ENCODE results near the gene CAMSAP1. TPM values are rescaled to one million over a fixed set of nuclear protein-coding genes. Genes with fewer than 3 reads are reported as not detected.
A peak's percentile ranks its signal among the peaks of the same experiment; 100 is the strongest.

The CAMSAP1 gene
- total and polyA plus RNA-seq, 9 of the 15 experiments (the other 6 are each of a cell fraction or from before 2014, with no cell fraction given), result 1.5 to 28.8 (median 14.3) TPM

DNA sequence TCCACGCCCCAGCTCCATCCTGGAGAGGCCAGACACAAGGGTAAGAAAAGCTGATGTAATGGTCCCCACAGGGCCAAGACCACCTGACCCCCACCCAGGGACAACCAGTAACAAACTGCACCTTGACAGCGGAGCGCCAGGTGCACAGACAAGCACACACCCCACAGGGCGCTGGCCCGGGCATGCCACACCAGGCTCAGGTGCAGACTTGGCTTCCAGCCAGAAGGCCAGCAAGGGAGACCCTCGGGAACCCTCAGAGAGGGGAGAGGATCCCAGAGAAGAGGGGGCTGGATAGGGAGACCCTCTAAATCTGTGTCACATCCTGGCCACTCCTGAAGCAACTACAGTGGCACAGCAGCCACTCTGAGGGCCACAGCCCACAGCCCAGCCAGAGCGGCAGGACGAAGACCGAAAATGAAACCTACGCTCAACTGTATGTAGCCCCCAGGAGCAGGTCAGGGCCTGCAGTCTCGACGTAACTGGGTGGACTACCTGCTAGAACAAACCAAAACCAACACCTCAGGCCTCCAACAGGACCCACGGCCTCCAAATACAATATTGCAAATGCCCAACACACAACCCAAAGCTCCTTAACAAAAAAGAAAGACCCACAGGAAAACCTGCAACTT lies 18.5 kb downstream of the CAMSAP1 start:
- no peak for ATAC-seq

More for the DNA sequence above, 18.5 kb downstream of the CAMSAP1 start:
- no peak overlapping the region for H3K27ac ChIP-seq (ENCODE audit: extremely low read depth, low read depth, low read length)
- TF ChIP-seq E2F6 (IDR thresholded peaks at IDR 0.05; ENCODE audit: borderline replicate concordance in 1 of 2, extremely low read depth in 1 of 2, insufficient read depth in 1 of 2, insufficient read length in 1 of 2, low read depth in 1 of 2, low read length in 1 of 2, poor library complexity in 1 of 2, severe bottlenecking in 1 of 2) (no peak), NFIC (IDR thresholded peaks at IDR 0.05) (peak; percentile 80)
- BruUV-seq (replicated peaks), result no TSS peak
- H3K4me3 ChIP-seq, result no peak overlapping the region
- CTCF ChIA-PET (ENCODE audit: low intra/inter-chr PET ratio), result no interaction called here
- POLR2A ChIA-PET, result interaction anchor here (0.5 to 1.3 kb wide), 5 partner anchors 10 to 208 kb away, joined by 3 to 6 read pairs (median 3); no protein-coding TSS in a partner anchor
- WGBS (ENCODE audit: insufficient coverage, low coverage, missing lambda C conversion rate), result 82% methylated on average over 11 of the region's 13 CpGs
- H3K36me3 ChIP-seq (ENCODE audit: control insufficient read depth, insufficient read depth, low read length), result no peaks in the 10 kb centered on the region; the same call in 2 of the 3 replicates
- H3K9ac ChIP-seq (ENCODE audit: insufficient read depth in 1 of 2, low read depth in 2 of 2, low read length in 2 of 2), result peak overlapping the region in 1 of 2 experiments; percentile 31; a peak in 1 of 4 replicates
- in situ Hi-C loops (cut with MboI) (no loop called here), intact Hi-C loops (cut with micrococcal nuclease) (no loop called here)
- no peak overlapping the region for H3K4me2 ChIP-seq (ENCODE audit: insufficient read depth, low read length)
- H4K20me1 ChIP-seq (replicated peaks; ENCODE audit: control insufficient read depth, insufficient read depth, low read length), result peaks cover 78% of the 10 kb centered on the region
- H3K27me3 ChIP-seq (ENCODE audit: control insufficient read depth in 2 of 2, insufficient read depth in 2 of 2, low read length in 2 of 2), result no peaks in the 10 kb centered on the region
- no peak overlapping the region for H2AFZ ChIP-seq (ENCODE audit: low read depth, low read length)
- FAIRE-seq, result no peak
- H3K79me2 ChIP-seq (ENCODE audit: control insufficient read depth, insufficient read depth, low read length), result peaks cover 99% of the 10 kb centered on the region
- H3K9me1 ChIP-seq (ENCODE audit: control insufficient read depth, insufficient read depth, low read length), result peaks cover 16% of the 10 kb centered on the region
- H3K9me3 ChIP-seq (replicated peaks; ENCODE audit: control insufficient read depth, insufficient read depth, low read depth, low read length), result no peaks in the 10 kb centered on the region
- H3K4me1 ChIP-seq (replicated peaks in 1 of 2; ENCODE audit: control insufficient read depth in 2 of 2, insufficient read depth in 2 of 2, low read length in 2 of 2), result peaks cover 27 to 68% of the 10 kb centered on the region in 2 experiments
- no peak for DNase-seq (ENCODE audit: extremely low read depth in 1 of 4, low spot score in 3 of 4)
